Upper lobe of left lung (tissue), 6 donors: ENCODE data around the gene NTN1. TPM values are rescaled to one million over a fixed set of nuclear protein-coding genes. Genes with fewer than 3 reads are reported as not detected.
A peak's percentile ranks its signal among the peaks of the same experiment; 100 is the strongest.

Source experiments
- ATAC-seq, 2 donors: fragments of 200-7000 bp; cut with Tn5 transposase; one replicate each; pipeline ENCODE4 v1.9.1; 2022; ENCODE audit warnings: mild to moderate bottlenecking in 2 of 2, moderate library complexity in 2 of 2; ENCODE audit not compliant: low FRiP score in 2 of 2
- DNase-seq, 2 donors: peaks; one replicate each; pipeline ENCODE4 v3.0.0-alpha.2; 2019 to 2020
- H3K27ac ChIP-seq, 4 donors: fragments of 200-600 bp; sonication (generic); one replicate each; pipeline ENCODE4 v1.5.1; 2016 to 2019
- H3K27me3 ChIP-seq, 4 donors: fragments of 200-600 bp; sonication (generic); one replicate each; pipeline ENCODE4 v1.5.1; 2017 to 2019
- H3K36me3 ChIP-seq, 4 donors: fragments of 200-600 bp; sonication (generic); one replicate each; pipeline ENCODE4 v1.5.1; 2016 to 2019
- H3K4me1 ChIP-seq, 4 donors: fragments of 200-600 bp; sonication (generic); one replicate each; pipeline ENCODE4 v1.5.1; 2018 to 2019
- H3K4me3 ChIP-seq, 4 donors: fragments of 200-600 bp; sonication (generic); one replicate each; pipeline ENCODE4 v1.5.1; 2017 to 2019; ENCODE audit warnings: mild to moderate bottlenecking in 2 of 4, moderate library complexity in 1 of 4
- H3K9me3 ChIP-seq, 4 donors: fragments of 200-600 bp; sonication (generic); one replicate each; pipeline ENCODE4 v1.5.1; 2018 to 2019
- CTCF ChIP-seq, 6 experiments: fragments of 450-650 bp in 4 of 6; fragments of 200-600 bp in 2 of 6; sonication (generic) in 2 of 6; IDR thresholded peaks; one replicate each; pipeline ENCODE4 v1.5.1; 2016 to 2019; ENCODE audit warnings: antibody characterized with exemption in 6 of 6
- EP300 ChIP-seq, 4 donors: sonication (generic); formaldehyde crosslinking; IDR thresholded peaks; one replicate each; pipeline ENCODE4 v1.5.1; 2017; ENCODE audit warnings: antibody characterized with exemption in 4 of 4, control low read depth in 2 of 4
- POLR2A ChIP-seq, 4 donors: fragments of 450-650 bp; IDR thresholded peaks; one replicate each; pipeline ENCODE4 v1.5.1; 2016 to 2017; ENCODE audit warnings: antibody characterized with exemption in 4 of 4, mild to moderate bottlenecking in 2 of 4
- POLR2AphosphoS5 ChIP-seq, 2 donors: sonication (generic); formaldehyde crosslinking; IDR thresholded peaks; one replicate each; pipeline ENCODE4 v1.5.1; 2017; ENCODE audit warnings: antibody characterized with exemption in 2 of 2
- WGBS, 2 donors: methylation state at CpG; one replicate each; pipeline ENCODE4 v1.1.5; 2017 to 2018; 5-methylcytosine and 5-hydroxymethylcytosine counted together
- total RNA-seq, 6 donors: library from RNA; depleted of rRNA in 4 of 6; stranded (reverse); fragments of >200 nt in 4 of 6; gene quantifications; one replicate each; pipeline versions ENCODE4 v1.1.0 to v1.2.1, GENCODE V29; 2016 to 2021
- donor health status: DM: no; HTN: no; CAD: no; lungs with moderate emphysema.
- donor health status: DM: no; HTN: yes; CAD: no; lungs with severe emphysema.

The NTN1 gene
- total RNA-seq, 6 donors from 2014 or later, result 2.6 to 9.1 (median 4.1) TPM

GRCh38 chr17:9132944-9133610 is 111.8 kb downstream of the NTN1 start:
- H3K4me3 ChIP-seq, result no peak overlapping the region
- no peaks in the 10 kb centered on the region for H3K36me3 ChIP-seq
- H3K9me3 ChIP-seq, result no peaks in the 10 kb centered on the region
- ATAC-seq (no peak), DNase-seq (no peak)
- no peak overlapping the region for H3K27ac ChIP-seq
- H3K27me3 ChIP-seq, result no peaks in the 10 kb centered on the region
- no peaks in the 10 kb centered on the region for H3K4me1 ChIP-seq
- TF ChIP-seq POLR2A (IDR thresholded peaks at IDR 0.05), result no peak
- no peak for TF ChIP-seq CTCF (IDR thresholded peaks at IDR 0.05)
- TF ChIP-seq EP300 (IDR thresholded peaks at IDR 0.05), result no peak
- no peak for TF ChIP-seq POLR2AphosphoS5 (IDR thresholded peaks at IDR 0.05)
- 80 to 90% methylated on average over 14 of the region's 14 CpGs for WGBS, 2 donors

GRCh38 chr17:9138161-9138717 is 116.9 kb downstream of the NTN1 start:
- TF ChIP-seq CTCF (IDR thresholded peaks at IDR 0.05) (no peak), POLR2AphosphoS5 (IDR thresholded peaks at IDR 0.05) (no peak), EP300 (IDR thresholded peaks at IDR 0.05) (no peak), POLR2A (IDR thresholded peaks at IDR 0.05) (no peak)

GRCh38 chr17:9139695-9140094 is 118.4 kb downstream of the NTN1 start:
- DNase-seq (no peak), ATAC-seq (no peak)
- Histone ChIP-seq H3K4me1 (no peaks in the 10 kb centered on the region), H3K9me3 (no peaks in the 10 kb centered on the region), H3K27ac (no peak overlapping the region), H3K4me3 (no peak overlapping the region), H3K36me3 (no peaks in the 10 kb centered on the region), H3K27me3 (no peaks in the 10 kb centered on the region)
- WGBS, 2 donors, result 73 to 76% methylated on average over 2 of the region's 2 CpGs
- no peak for TF ChIP-seq CTCF (IDR thresholded peaks at IDR 0.05)
- no peak for TF ChIP-seq EP300 (IDR thresholded peaks at IDR 0.05)
- TF ChIP-seq POLR2AphosphoS5 (IDR thresholded peaks at IDR 0.05), result no peak
- no peak for TF ChIP-seq POLR2A (IDR thresholded peaks at IDR 0.05)

More at GRCh38 chr17:9138161-9138717, 116.9 kb downstream of the NTN1 start:
- DNase-seq (no peak), ATAC-seq (peak in 1 of 2 donors; percentile 31)
- 64 to 68% methylated on average over 16 to 17 of the region's 17 CpGs for WGBS, 2 donors
- Histone ChIP-seq H3K9me3 (no peaks in the 10 kb centered on the region), H3K36me3 (no peaks in the 10 kb centered on the region), H3K4me3 (no peak overlapping the region), H3K4me1 (no peaks in the 10 kb centered on the region), H3K27me3 (no peaks in the 10 kb centered on the region), H3K27ac (no peak overlapping the region)

- Histone ChIP-seq H3K9me3 (no peaks in the 10 kb centered on the region), H3K4me3 (no peak overlapping the region), H3K36me3 (no peaks in the 10 kb centered on the region), H3K27me3 (no peaks in the 10 kb centered on the region), H3K4me1 (no peaks in the 10 kb centered on the region), H3K27ac (no peak overlapping the region)
- ATAC-seq (no peak), DNase-seq (no peak)
- 67 to 68% methylated on average over 13 of the region's 13 CpGs for WGBS, 2 donors
- no peak for TF ChIP-seq POLR2AphosphoS5 (IDR thresholded peaks at IDR 0.05)
- TF ChIP-seq POLR2A (IDR thresholded peaks at IDR 0.05), result no peak
These were observed 119.5 kb downstream of the NTN1 start for GRCh38 chr17:9140550-9141424.

- Histone ChIP-seq H3K36me3 (no peaks in the 10 kb centered on the region), H3K27me3 (no peaks in the 10 kb centered on the region), H3K4me3 (no peak overlapping the region), H3K4me1 (no peaks in the 10 kb centered on the region), H3K9me3 (no peaks in the 10 kb centered on the region), H3K27ac (no peak overlapping the region)
- 88 to 92% methylated on average over 4 of the region's 4 CpGs for WGBS, 2 donors
- DNase-seq (no peak), ATAC-seq (no peak)
- TF ChIP-seq CTCF (IDR thresholded peaks at IDR 0.05) (no peak), EP300 (IDR thresholded peaks at IDR 0.05) (no peak), POLR2A (IDR thresholded peaks at IDR 0.05) (no peak), POLR2AphosphoS5 (IDR thresholded peaks at IDR 0.05) (no peak)
These were observed 120.1 kb downstream of the NTN1 start for GRCh38 chr17:9141425-9141753.
